ENCODE results near the gene STPG1.

STPG1 gene

DNA sequence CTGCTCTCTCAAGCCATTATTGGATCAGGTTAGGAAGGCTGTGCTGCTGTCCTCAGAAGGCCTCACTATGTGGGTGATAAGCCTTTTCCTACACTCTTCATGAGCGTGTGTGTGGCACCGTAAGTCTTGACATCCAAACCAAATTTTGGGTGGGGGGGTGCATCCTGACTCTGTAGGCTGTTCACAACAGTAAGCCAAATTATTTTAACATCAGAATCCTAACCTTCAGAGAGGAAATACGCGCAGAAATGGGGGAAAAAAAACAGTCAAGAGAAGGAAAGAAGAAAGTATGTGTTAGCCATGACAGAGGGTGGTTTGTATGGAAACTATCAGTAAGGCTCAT is 21.0 kb downstream of the STPG1 start:
- DNase-seq, result no peak

DNA sequence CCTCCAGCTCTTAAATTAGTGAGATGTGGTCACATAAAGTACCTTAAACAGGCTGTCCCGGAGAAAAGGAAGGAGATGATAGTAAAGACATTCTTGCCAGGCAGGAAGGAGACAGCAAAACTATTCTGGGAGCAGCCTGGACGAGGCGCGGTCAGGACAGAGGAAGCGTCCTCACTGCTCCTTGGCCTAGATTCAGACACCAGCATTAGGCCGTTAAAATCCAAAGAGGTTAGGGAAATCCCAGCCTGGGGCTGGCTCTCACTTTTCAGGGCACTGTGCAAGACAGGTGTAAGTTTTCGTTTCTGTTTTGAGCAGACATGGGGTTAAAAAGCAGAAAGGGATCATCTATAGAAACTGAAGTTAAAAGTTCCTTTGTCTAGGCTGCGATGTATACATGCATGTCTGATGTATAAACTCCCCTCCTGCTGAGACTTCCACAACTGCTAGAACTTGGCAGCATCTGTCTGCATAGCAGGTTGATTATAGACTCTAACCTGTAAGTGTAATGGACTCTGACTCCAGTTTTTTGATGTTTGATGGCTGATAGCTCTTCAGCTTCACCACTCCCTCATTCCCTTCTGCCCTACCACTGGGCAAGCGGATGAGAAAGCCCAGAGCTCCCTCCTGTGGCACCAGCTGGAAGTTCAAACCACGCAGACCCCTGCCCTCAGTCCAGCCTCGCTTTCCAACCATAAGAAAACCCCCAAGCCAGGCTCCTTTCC is 21.5 kb downstream of the STPG1 start:
- no peak for DNase-seq

- peak; percentile 55 for DNase-seq
These were observed 22.4 kb downstream of the STPG1 start for GRCh38 chr1:24390924-24391782.

DNA sequence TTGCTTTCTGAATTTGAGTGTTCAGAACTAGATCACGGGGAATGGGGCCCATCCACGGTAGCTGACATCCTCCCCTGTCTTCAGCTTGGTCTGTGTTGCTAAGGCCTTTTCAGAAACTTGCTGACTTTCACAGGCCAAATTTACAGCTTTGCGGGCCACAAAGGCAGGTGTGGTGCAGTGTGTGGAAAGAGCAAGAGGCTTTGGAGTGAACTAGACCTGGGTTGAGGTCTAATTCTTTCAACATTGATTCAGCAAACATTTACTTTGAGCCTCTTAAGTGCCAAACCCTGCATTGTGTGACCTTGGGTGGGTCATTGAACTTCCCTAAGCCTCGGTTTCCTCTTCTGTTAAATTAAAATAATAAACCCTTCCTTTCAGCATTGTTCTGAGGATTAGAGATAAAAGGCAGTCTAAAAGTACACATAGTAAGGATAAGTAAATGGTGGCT is 24.3 kb downstream of the STPG1 start:
- no peak for DNase-seq

GRCh38 chr1:24388331-24388885 is 25.2 kb downstream of the STPG1 start:
- no peak for DNase-seq

DNA sequence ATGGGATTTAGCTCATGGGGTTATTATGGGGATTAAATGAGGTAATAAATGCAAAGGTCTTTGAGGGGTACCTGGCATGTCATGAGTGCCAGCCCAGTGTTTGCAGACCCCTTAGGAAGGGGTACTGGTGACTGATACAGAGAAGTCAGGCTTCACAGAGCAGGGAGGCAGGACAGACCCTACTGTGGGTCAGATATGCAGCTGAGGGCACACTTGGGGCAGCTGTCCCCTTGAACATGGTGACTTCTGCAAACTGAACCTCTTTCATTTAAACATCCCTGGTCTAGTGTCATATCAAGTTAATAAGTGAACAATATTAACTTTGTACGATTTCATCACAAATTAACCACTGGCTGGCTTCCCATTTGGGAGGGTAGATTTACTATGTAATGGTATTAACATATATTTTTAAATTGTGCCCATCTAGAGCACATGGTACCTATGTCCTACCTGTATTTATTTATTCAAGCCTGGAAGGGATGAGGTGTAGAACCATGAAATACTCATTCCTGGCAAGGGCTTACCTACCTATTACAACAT is 25.9 kb downstream of the STPG1 start:
- DNase-seq, result no peak

DNA sequence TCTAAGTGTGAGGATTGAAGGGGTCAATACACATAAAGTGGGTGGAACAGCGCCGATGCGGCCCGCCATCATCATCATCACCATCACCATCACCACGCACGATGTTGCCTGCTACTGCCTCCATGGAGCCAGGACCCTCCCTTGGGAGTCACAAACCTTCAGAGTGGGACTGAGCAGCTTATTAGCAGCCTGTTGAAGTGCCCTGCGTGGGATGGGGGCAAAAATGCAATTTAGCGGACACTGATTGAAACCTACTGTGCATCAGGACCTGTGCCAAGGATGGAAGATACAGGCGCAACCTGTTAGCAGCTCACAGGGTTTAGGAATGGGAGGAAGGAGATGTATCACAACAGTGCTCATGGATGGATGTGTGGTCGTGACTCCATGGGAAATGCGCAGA is 26.7 kb downstream of the STPG1 start:
- DNase-seq, result no peak

DNA sequence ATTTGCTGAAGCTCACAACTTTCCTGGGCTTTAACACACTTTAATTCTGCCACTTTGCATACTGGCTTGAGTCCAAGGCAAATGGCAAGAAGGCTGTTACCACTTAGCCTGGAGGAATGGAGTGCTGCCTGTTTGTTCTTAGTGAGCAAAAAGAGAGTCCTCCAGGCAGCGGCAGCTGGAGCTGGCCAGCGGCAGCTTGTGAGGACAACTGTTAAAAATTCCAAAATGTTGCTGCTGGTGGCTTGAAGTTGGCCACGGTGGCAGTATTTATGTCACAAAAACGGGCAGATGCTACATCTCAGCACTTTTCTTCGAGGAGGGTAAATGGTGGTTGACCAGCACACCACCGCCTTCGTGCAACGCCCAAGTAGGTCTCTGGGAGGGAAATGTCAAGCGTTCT is 27.3 kb downstream of the STPG1 start:
- DNase-seq, result no peak

DNA sequence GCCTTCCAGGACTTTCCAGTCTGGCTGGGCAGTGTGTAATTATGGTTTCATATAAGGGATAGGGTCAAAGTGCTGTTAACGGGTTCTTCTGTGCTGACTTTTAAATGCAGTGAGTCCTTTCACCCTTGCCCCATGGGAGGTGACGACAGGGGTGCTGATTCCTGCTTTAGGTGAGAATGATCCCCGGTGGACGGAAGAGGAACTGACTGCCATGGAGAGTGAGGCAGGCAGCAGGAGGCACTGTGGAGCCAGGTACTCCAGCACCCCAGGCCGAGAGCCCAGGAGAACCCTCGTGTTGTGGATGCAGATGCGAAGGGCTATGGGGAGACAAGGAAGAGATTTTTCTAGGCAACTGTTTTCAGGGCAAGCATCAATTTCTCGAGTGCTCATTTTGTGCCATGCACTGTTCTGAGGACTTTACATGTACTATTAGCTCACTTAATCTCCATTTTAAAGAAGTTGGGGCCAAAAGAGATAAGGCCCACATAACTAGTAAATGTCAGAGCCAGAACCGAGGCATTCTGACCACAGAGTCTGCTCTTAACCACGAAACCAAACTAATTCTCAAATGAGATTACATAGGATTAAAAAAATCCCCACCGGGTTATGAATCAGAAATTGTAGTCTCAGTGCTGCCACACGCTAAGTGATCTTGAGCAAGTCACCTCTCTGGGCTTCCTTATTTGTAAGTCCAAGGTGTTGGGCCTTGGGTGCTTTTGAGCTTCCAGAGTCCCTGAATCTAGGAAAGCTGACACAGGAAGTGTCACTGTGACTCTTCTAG is 28.2 kb downstream of the STPG1 start:
- no peak for DNase-seq

DNA sequence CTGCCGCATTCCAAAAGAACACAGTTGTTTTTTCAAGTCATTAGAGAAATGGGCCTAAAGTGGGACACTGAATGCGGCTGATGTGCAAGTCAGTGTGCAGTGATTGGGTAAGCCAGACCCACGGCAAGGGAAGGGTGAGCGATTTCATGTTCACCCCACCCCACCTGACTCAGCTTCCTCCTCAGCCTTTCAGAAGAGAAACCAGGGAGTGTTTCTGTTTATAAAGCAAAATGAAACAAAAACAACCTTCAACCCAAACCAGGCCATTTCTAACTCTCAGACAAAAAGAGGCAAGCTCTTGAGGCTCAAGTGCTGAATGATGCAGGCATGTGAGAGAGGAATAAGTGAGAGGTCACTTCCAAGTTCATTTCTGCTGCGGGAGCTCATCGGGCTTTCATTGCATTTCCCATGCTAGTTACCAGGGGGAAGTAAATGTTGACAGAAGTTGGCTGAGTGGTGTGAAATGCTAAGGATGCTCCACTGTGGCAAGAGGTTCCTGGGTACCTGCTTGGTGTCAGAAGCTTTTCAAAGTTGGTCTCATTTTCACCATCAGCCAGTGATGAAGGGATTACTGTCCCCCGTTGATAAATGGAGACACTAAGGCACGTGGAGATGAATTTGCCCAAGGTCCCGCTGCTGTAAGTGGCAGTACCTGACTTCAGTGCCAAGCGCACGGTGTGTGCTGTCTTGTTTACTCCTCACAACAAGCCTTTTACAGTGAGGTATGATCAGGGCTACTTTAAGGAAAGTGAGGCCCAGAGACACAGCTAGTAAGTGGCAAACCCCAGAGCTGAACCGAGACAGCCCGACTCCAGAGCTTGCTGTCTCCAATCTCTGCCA is 29.1 kb downstream of the STPG1 start:
- DNase-seq, result peak; percentile 13

DNA sequence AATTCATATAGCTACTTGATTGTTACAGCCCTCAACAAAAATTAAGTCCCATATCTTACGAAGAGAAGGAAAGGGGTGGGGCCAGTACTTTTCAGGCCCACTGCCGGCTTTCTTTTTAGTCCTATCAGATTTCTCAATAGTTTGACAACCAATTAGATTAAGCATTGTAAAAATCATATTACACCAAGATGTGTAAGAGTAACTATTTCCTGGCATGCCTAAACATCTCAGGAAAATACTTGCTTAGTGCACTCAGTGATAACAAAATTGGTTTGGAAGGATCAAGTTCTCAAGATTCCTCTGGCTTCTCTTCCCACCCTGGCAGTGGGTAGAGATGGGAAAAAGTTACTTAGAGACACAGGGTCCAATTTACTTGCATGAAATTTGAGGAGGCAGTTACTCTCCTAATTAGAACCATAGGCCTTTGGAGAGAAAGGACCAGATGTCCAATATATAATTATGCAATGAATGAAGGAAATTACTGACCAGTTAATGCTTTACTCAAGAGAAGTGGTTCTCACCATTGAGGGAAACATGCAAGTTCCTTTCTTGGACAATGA is 30.1 kb downstream of the STPG1 start:
- DNase-seq, result no peak

DNA sequence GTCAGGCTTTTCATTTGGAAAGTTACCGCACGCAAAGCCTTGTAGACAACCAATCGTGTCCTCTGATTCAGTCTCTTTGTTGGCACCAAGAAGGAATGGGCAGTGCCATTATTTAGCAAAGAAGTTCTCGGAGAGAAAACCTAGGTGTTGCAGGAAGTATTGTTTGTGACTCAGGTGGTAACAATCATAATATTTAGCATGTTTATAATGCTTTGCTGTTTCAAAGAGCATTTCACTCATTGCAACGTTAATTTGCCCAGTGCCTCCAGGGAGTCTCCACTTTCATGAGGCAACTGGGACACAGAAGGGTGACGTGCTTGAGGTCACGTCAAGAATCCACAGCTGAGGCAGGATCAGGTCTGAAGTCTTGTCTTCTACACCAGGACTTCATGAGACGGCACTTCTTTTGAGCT is 31.4 kb downstream of the STPG1 start:
- DNase-seq, result no peak

DNA sequence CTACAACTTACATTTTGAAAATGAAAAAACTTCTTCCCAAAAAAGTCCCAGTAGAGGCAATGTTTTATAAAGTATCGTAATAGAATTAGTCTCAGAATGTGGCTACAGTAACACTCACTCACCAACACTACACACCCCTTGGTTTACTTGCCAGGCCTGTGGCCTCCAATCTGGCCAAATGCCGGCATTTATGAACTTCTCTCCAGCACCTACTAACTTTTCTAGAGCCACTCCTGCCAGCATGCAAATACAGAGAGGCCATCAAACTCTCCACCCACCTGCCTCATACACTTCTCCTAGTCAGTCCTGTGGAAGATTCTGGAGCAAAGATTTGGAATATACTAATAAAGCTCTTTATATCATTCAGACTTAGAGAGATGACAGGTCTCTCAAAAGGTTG is 32.3 kb downstream of the STPG1 start:
- no peak for DNase-seq

DNA sequence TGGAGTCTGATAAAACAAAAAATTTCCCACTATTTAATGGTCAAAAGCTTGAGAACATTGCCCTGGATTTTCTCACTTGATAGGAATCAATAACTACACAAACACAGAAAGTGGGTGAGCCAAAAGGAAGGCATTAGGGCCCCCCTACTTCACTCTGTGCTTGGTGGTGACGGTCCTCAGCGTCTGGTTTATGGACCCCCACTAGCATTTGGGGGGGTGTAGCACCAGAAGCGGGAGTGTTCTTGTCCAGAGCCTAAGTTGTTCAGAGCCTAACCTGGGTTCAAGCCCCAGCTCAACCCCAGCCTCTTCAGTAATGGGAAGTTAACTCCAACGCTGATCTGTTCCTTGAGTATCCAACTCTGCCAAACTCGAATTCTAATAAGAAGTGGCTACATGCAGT is 33.1 kb downstream of the STPG1 start:
- DNase-seq, result no peak

- DNase-seq, result no peak
These were observed 33.8 kb downstream of the STPG1 start for GRCh38 chr1:24379733-24380315.

DNA sequence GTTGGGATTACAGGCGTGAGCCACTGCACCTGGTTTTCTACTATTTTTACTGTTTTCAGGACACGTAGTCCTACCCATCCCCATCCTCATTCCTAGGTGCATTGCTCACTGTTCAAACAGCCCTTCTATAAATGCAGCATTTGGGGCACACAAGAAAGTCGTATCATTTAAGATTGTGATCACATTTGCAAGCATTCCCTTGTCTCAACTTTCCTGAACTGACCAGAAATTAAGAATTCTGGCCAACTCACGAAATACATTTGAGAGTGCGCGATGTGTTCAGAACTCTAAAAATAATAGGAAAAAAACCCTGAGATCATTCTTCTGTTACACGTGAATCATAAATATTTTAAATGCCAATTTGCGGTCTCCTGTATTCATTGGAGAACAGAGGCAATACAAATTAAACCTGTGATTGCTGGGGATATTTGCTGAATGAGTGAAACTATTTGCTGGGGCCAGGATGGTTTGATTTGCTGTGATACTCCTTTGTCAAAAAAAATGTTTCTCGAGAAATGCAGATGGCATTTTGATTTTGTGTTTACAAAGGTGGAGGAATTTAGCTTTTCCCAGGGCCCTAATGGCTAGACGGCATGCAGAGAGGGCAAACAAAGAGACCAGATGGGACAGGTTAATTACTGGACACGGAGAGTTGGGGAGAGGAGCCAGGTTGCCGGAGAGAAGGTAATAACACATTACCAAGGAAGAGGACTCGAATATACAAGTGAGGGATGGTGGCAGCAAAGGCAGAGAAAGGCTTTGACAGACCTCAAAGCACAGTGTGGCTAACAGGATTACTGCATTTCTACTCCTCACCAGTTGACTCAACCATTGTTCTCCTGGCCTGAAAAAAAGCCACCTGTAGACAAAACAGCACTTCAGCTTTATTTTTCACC is 38.4 kb downstream of the STPG1 start:
- DNase-seq, result no peak

DNA sequence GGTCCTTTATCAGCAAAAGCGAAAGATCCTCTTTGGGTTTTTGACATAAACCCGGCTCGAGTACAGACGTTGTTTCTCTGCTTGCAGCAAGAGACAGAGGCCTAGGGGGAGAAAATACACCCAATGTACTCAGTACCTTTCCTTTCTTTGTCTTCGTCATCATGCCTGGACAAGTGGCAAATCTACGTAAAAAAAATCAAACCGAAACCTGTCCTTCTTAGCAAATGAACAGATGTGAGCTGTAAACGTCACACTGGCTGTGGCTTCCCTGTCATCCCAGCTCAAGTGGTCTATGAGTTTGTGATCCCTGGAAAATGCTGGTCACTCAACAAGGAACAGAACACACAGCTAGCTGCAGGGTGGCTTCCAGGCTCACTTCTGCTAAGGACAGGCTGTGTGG is 39.9 kb downstream of the STPG1 start:
- DNase-seq, result no peak

DNA sequence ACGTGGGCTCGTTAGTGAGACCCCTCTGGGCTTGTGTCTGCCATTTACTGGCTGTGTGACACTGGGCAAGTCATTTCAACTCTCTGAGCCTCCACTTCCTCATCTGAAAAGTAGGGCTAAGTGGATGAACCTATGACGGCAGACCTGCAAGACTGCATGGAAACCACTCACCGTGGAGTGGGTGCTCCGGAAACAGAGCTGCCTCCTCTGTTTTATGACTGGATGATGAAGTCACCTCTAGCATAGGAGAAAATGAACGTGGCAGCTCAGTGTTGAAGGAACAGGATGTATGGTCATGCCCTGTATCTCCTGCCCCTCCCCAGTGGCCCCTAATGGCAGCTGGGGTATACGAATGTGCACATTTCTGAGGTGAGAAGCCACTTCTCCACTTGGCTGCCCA is 40.5 kb downstream of the STPG1 start:
- no peak for DNase-seq

GRCh38 chr1:24369801-24370200 is 43.8 kb downstream of the STPG1 start:
- no peak for DNase-seq

DNA sequence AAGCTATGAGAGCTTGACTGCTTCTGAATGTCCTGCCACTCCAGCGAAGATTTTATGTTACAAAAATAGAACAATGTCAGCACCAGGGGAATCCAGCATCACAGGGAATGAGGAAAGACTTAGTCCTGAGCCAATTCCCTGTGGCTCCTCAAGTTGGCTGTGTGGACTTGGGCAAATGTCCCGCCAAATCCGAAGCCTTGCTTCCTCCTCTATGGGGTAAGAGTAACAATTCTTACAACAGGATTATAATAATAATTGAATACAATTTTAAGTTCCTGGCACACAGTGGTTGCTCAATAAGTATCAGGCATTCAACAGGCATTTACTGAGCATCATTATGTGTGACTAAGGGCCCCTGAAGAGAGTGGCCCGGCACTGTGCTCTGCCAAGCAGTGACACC is 44.4 kb downstream of the STPG1 start:
- no peak for DNase-seq

Data from T1000 (cell line).